ENCODE measurements around the gene NCOA7. TPM values are rescaled to one million over a fixed set of nuclear protein-coding genes. Genes with fewer than 3 reads are reported as not detected.

NCOA7 gene
- polyA plus RNA-seq, 1 of the 3 experiments (the other 2 are of a cell fraction) = 16.3 TPM

GRCh38 chr6:125867483-125867942, 76.8 kb downstream of the NCOA7 start (continued):
- TF ChIP-seq IRF3 (IDR thresholded peaks at IDR 0.05; ENCODE audit: low read depth, low read length) = no peak
- no peak for TF ChIP-seq RAD21 (IDR thresholded peaks at IDR 0.05; ENCODE audit: low read length)
- TF ChIP-seq FOXM1 (IDR thresholded peaks at IDR 0.05; ENCODE audit: low read depth) = no peak
- no peak for TF ChIP-seq SIN3A (IDR thresholded peaks at IDR 0.05; ENCODE audit: borderline replicate concordance, low read depth, low read length)
- no peak for TF ChIP-seq NRF1 (IDR thresholded peaks at IDR 0.05; ENCODE audit: low read depth, low read length)

- H3F3A ChIP-seq (replicated peaks; ENCODE audit: insufficient read depth) = peaks cover 3% of the 10 kb centered on the region
- no peaks in the 10 kb centered on the region; the same call in 1 of the 2 replicates for H3K79me2 ChIP-seq (ENCODE audit: insufficient read depth)
- H3K4me2 ChIP-seq = no peak overlapping the region
- H3K9me2 ChIP-seq = no peaks in the 10 kb centered on the region
- no peaks in the 10 kb centered on the region for H3K36me3 ChIP-seq (replicated peaks in 1 of 2; ENCODE audit: control insufficient read depth in 1 of 2, insufficient read depth in 2 of 2, low read length in 1 of 2)
- TF ChIP-seq TEAD4 (IDR thresholded peaks at IDR 0.05; ENCODE audit: borderline replicate concordance, insufficient read depth) (no peak), MXI1 (IDR thresholded peaks at IDR 0.05; ENCODE audit: low read depth, low read length) (no peak), SIN3A (IDR thresholded peaks at IDR 0.05; ENCODE audit: borderline replicate concordance, low read depth, low read length) (no peak)
- H3K27ac ChIP-seq (ENCODE audit: low read depth in 2 of 2, low read length in 1 of 2) = peak overlapping the region; percentile 17 to 87; a peak in 3 of 4 replicates
- ChIA-PET CTCF (interaction anchor here (0.7 to 2.2 kb wide), 5 partner anchors 19 to 109 kb away, joined by 3 to 7 read pairs (median 3); partner anchors contain the start of gene NCOA7), POLR2A (interaction anchor here (0.8 to 0.9 kb wide), 2 partner anchors 78 to 88 kb away, joined by 3 to 5 read pairs; partner anchors contain the start of gene NCOA7)
- H3K4me3 ChIP-seq (ENCODE audit: low read depth in 2 of 2, low read length in 1 of 2) = no peak overlapping the region
- DNase-seq = no peak
- no peaks in the 10 kb centered on the region for H3K27me3 ChIP-seq (ENCODE audit: insufficient read depth)
- H4K20me1 ChIP-seq (ENCODE audit: insufficient read depth) = no peaks in the 10 kb centered on the region
- 41% methylated on average over 2 of the region's 2 CpGs for WGBS (ENCODE audit: low lambda C conversion rate)
- no peaks in the 10 kb centered on the region for H3K9me3 ChIP-seq
- H3K4me1 ChIP-seq (ENCODE audit: control insufficient read depth in 1 of 2, insufficient read depth in 2 of 2, low read depth in 1 of 2, low read length in 1 of 2) = peaks cover 0 to 35% of the 10 kb centered on the region in 2 experiments; a peak in 3 of 4 replicates
- H3K9ac ChIP-seq = no peak overlapping the region
- no peak overlapping the region for H2AFZ ChIP-seq (ENCODE audit: low read depth)
These were observed 77.5 kb downstream of the NCOA7 start for GRCh38 chr6:125868252-125868651.

GRCh38 chr6:125868678-125869395, 78.1 kb downstream of the NCOA7 start:
- DNase-seq = peak; percentile 57
- H4K20me1 ChIP-seq (ENCODE audit: insufficient read depth) = no peaks in the 10 kb centered on the region
- TF ChIP-seq USF1 (IDR thresholded peaks at IDR 0.05; ENCODE audit: borderline replicate concordance, low read depth) (no peak), GATA2 (CRISPR knock-in tag; IDR thresholded peaks at IDR 0.05) (peak; percentile 23; the same call in 1 of the 2 replicates), CHD2 (IDR thresholded peaks at IDR 0.05; ENCODE audit: low read length, partially characterized antibody) (no peak), NRF1 (IDR thresholded peaks at IDR 0.05; ENCODE audit: low read depth, low read length) (no peak), EP300 (IDR thresholded peaks at IDR 0.05; ENCODE audit: borderline replicate concordance in 1 of 2, low read depth in 1 of 2, low read length in 1 of 2) (peak in 1 of 2 experiments; percentile 91; a peak in 2 of 4 replicates), NFIC (IDR thresholded peaks at IDR 0.05; ENCODE audit: borderline replicate concordance) (no peak), MXI1 (IDR thresholded peaks at IDR 0.05; ENCODE audit: low read depth, low read length) (peak; percentile 4; the same call in 1 of the 2 replicates), MAX (IDR thresholded peaks at IDR 0.05; ENCODE audit: low read depth) (no peak), POLR2AphosphoS5 (IDR thresholded peaks at IDR 0.05; ENCODE audit: low read depth, low read length) (peak; percentile 61), ZBTB33 (IDR thresholded peaks at IDR 0.05; ENCODE audit: borderline replicate concordance, low read depth) (no peak), TCF12 (IDR thresholded peaks at IDR 0.05) (peak; percentile 73)

More at GRCh38 chr6:125868678-125869395, 78.1 kb downstream of the NCOA7 start:
- no peaks in the 10 kb centered on the region for H3K36me3 ChIP-seq (replicated peaks in 1 of 2; ENCODE audit: control insufficient read depth in 1 of 2, insufficient read depth in 2 of 2, low read length in 1 of 2)
- H3K27me3 ChIP-seq (ENCODE audit: insufficient read depth) = no peaks in the 10 kb centered on the region
- no peak overlapping the region for H3K4me2 ChIP-seq
- H3K79me2 ChIP-seq (ENCODE audit: insufficient read depth) = no peaks in the 10 kb centered on the region; the same call in 1 of the 2 replicates
- ChIA-PET CTCF (interaction anchor here (0.7 to 2.2 kb wide), 6 partner anchors 19 to 105 kb away, joined by 3 to 7 read pairs (median 3); partner anchors contain the start of genes HINT3 and NCOA7), POLR2A (interaction anchor here (0.8 to 0.9 kb wide), 2 partner anchors 78 to 88 kb away, joined by 3 to 5 read pairs; partner anchors contain the start of gene NCOA7)
- H3K4me3 ChIP-seq (ENCODE audit: low read depth in 2 of 2, low read length in 1 of 2) = no peak overlapping the region
- H3K9me2 ChIP-seq = no peaks in the 10 kb centered on the region
- H3F3A ChIP-seq (replicated peaks; ENCODE audit: insufficient read depth) = peaks cover 3% of the 10 kb centered on the region
- H3K9ac ChIP-seq = no peak overlapping the region
- H3K4me1 ChIP-seq (ENCODE audit: control insufficient read depth in 1 of 2, insufficient read depth in 2 of 2, low read depth in 1 of 2, low read length in 1 of 2) = peaks cover 0 to 35% of the 10 kb centered on the region in 2 experiments; a peak in 3 of 4 replicates
- WGBS (ENCODE audit: low lambda C conversion rate) = 30% methylated on average over 5 of the region's 5 CpGs
- no peaks in the 10 kb centered on the region for H3K9me3 ChIP-seq
- H2AFZ ChIP-seq (ENCODE audit: low read depth) = no peak overlapping the region
- H3K27ac ChIP-seq (ENCODE audit: low read depth in 2 of 2, low read length in 1 of 2) = peak overlapping the region; percentile 17 to 87; a peak in 3 of 4 replicates

All from SK-N-SH (cell line).